ENCODE data around the gene DUS4L. TPM values are rescaled to one million over a fixed set of nuclear protein-coding genes. Genes with fewer than 3 reads are reported as not detected.

The DUS4L gene
- total and polyA plus RNA-seq, 5 experiments from 2014 or later = 5.6 to 17.6 (median 9.5) TPM

DNA sequence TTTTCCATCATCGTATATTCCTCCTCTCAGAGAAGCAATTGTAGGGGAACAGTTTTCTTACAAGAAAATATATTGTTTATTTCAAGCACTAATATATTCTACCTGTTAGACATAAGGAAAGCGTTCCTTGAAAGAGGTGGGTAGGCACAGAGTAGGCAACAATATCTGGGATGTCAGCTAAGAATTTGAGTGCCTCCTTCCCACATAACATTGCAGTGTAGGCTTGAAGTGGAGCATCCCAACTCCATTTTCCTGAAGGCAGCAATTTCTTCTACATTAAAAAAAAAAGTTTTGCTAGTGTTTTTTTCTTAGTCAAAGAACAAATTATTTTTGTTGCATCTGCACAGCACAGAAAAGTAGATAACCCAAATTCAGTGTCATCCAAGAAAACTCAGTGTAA, 37.0 kb downstream of the DUS4L start:
- POLR2A ChIA-PET = no interaction called here
- ATAC-seq (no peak), DNase-seq (no peak)
- Mint-ChIP-seq H3K27ac (no peak overlapping the region), H3K36me3 (peaks cover 0 to 38% (median 9%) of the 10 kb centered on the region in 3 donors), H3K27me3 (no peaks in the 10 kb centered on the region), H3K9me3 (no peaks in the 10 kb centered on the region), H3K4me1 (no peaks in the 10 kb centered on the region), H3K4me3 (no peak overlapping the region)

DNA sequence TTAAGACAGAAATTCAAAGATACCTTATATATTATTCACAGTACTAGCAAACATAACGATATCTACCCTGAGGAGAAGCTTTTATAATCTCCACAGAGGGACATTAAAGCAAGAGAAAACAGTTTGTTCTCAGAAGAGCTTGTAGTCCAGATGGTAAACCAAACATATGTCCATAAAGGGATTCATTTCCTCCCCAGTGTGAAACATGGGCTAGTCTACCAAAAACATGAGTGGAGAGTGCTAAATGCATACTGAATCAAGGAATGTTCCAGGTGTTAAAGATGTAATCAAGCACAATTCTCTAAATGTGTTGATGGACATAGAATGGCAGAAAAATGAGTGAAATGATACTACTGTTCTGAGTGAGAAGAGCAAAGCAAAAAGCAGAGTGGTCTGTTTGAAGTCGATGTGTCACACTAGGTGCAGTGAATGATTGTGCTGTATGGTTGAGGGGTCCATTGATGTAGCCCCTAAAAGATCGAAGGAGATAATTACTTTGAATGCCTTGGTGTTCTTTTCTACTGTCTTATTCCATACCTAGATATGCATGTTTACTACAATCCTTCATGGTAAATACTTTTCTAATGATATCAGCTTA, 41.5 kb downstream of the DUS4L start:
- ATAC-seq = no peak
- H3K36me3 Mint-ChIP-seq = peaks cover 0 to 32% (median 16%) of the 10 kb centered on the region in 3 donors
- H3K27ac Mint-ChIP-seq = no peak overlapping the region

DNA sequence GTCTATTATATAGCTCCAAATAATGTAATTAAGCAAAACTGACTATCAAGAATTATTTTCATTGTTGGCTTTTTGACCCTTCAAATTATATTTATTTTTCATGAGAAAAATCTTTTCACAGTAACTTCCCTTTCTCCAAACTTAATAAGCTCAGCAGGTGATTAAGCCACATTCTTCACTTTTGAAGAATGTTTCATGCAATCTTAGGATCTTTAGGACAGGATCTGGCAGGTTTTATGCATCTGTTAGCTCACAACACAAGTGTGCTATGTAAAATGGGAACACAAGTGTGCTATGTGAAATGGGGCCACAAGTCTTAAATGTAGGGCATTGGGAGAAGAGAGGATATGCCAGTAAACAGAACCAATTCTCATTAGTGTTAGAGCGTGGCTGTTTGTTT, 42.5 kb downstream of the DUS4L start:
- ATAC-seq (no peak), DNase-seq (no peak)
- Mint-ChIP-seq H3K36me3 (peaks cover 0 to 23% (median 12%) of the 10 kb centered on the region in 3 donors), H3K27me3 (no peaks in the 10 kb centered on the region), H3K4me1 (no peaks in the 10 kb centered on the region), H3K9me3 (no peaks in the 10 kb centered on the region), H3K4me3 (no peak overlapping the region), H3K27ac (peak overlapping the region in 1 of 10 donors; percentile 19)
- POLR2A ChIA-PET = no interaction called here

More for the DNA sequence above, 41.5 kb downstream of the DUS4L start:
- Mint-ChIP-seq H3K4me1 (no peaks in the 10 kb centered on the region), H3K9me3 (no peaks in the 10 kb centered on the region), H3K27me3 (no peaks in the 10 kb centered on the region), H3K4me3 (no peak overlapping the region)
- no peak for DNase-seq
- POLR2A ChIA-PET = no interaction called here

DNA sequence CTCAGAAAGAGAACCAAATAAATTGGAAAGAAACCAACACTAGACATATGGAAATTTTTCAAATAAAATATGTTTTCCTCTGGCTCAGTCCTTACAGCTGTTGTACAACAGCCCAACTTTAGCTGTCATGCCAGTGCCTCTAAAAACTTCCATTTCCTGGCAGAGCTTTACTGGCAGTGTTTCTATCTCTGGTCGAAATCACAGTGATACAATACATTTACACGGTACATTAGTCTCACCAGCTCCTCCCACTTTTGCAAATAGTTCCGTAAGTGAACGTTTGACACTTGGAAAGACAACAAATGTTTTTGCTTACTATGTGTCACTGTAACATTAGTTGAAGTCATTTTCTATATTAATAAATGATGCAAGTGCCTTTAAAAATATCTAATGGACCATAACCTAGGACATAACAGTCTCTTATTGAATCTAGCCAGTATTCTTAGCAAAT, 46.1 kb downstream of the DUS4L start:
- Mint-ChIP-seq H3K27ac (no peak overlapping the region), H3K4me1 (no peaks in the 10 kb centered on the region), H3K27me3 (no peaks in the 10 kb centered on the region), H3K36me3 (peaks cover 0 to 24% (median 20%) of the 10 kb centered on the region in 3 donors), H3K9me3 (no peaks in the 10 kb centered on the region), H3K4me3 (no peak overlapping the region)
- ATAC-seq (no peak), DNase-seq (no peak)
- POLR2A ChIA-PET = no interaction called here

DNA sequence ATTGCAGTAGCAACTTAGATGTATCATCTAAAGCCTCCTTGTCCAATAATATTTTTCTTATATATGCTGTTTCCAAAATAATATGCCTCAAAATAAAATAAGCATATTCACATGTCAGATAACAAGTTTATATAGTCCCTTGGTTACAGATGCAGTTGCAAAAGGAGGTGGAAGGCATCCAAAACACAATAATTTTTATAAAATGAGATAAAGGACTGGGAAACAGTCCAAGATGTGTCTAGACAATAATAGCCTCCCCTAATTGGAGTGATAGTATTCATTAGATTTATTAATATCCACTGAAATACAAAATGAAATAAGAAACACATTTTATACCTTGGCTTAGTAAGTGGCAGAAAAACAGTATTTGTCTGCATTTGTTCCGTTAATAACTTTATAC, 46.6 kb downstream of the DUS4L start:
- no peak overlapping the region for H3K4me3 Mint-ChIP-seq
- POLR2A ChIA-PET = no interaction called here
- no peak for ATAC-seq

DNA sequence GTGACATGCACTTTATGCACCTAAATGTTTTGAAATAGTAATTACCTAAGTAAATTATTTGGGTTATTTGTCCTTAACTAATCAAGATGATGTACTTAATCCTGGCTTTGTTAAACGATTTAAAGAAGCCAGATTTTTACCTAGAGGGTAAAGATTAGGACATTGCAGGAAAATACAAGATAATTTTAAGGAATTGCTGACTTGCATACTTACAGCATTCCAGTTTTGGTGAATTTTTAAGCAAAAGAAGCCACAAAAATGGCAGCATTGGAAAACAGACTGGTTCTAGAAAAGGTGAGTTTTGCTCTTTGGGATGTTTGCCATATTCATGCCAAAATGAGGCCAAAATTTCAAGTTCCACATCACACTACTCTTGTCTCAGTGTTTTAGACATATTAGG, 49.7 kb downstream of the DUS4L start:
- no peak overlapping the region for H3K27ac Mint-ChIP-seq
- H3K4me3 Mint-ChIP-seq = no peak overlapping the region
- no peaks in the 10 kb centered on the region for H3K9me3 Mint-ChIP-seq
- no peak for ATAC-seq
- no peaks in the 10 kb centered on the region for H3K27me3 Mint-ChIP-seq
- POLR2A ChIA-PET = no interaction called here
- DNase-seq = no peak
- peaks cover 0 to 41% (median 28%) of the 10 kb centered on the region in 3 donors for H3K36me3 Mint-ChIP-seq
- H3K4me1 Mint-ChIP-seq = no peaks in the 10 kb centered on the region

More for the DNA sequence above, 46.6 kb downstream of the DUS4L start:
- DNase-seq = no peak
- peaks cover 0 to 28% (median 24%) of the 10 kb centered on the region in 3 donors for H3K36me3 Mint-ChIP-seq
- no peak overlapping the region for H3K27ac Mint-ChIP-seq
- H3K27me3 Mint-ChIP-seq = no peaks in the 10 kb centered on the region
- no peaks in the 10 kb centered on the region for H3K4me1 Mint-ChIP-seq
- H3K9me3 Mint-ChIP-seq = no peaks in the 10 kb centered on the region

DNA sequence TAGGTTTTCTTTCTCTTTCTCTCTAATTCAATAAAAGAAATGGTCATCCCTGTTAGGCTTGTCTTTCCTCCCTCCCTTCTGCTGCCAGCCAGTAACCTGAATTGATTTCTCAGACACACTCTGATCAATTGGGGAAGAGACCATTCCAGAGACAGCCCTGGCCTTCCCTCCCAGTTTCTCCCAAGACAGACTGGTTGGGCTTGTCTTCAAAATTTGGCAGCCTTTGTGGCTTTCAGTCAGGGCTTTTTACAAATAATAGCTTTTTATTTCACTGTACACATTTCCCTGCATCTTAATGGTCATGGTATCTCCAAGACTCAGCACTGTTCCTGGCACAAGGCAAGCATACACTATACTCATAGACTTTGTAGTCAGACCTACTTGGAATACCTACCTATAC, 50.2 kb downstream of the DUS4L start:
- no peak overlapping the region for H3K4me3 Mint-ChIP-seq
- no peaks in the 10 kb centered on the region for H3K9me3 Mint-ChIP-seq
- no peaks in the 10 kb centered on the region for H3K27me3 Mint-ChIP-seq
- H3K4me1 Mint-ChIP-seq = no peaks in the 10 kb centered on the region
- DNase-seq = no peak
- no peak overlapping the region for H3K27ac Mint-ChIP-seq
- peaks cover 0 to 37% (median 23%) of the 10 kb centered on the region in 3 donors for H3K36me3 Mint-ChIP-seq
- ATAC-seq = no peak
- POLR2A ChIA-PET = no interaction called here

DNA sequence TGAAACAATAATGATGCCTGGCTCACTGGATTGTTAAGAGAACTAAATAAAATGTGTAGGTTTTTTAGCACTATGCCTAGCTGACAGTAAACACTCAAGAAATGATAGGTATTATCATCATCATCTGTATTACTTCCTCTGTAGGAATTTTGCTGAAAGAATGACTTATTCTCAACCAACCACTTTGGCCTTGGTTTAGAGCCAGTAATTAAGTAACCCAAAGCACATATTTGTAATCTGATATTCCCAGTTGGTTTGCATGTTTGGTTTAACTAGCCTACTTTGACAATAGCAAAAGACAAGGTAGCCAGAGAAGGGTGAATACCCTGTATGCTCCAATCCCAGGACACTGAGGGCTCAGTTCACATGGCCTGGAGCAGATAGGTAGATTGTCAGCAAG, 50.7 kb downstream of the DUS4L start:
- Mint-ChIP-seq H3K27me3 (no peaks in the 10 kb centered on the region), H3K4me3 (no peak overlapping the region), H3K9me3 (no peaks in the 10 kb centered on the region), H3K36me3 (peaks cover 0 to 34% (median 22%) of the 10 kb centered on the region in 3 donors), H3K27ac (no peak overlapping the region), H3K4me1 (no peaks in the 10 kb centered on the region)
- POLR2A ChIA-PET = no interaction called here
- DNase-seq (no peak), ATAC-seq (no peak)

DNA sequence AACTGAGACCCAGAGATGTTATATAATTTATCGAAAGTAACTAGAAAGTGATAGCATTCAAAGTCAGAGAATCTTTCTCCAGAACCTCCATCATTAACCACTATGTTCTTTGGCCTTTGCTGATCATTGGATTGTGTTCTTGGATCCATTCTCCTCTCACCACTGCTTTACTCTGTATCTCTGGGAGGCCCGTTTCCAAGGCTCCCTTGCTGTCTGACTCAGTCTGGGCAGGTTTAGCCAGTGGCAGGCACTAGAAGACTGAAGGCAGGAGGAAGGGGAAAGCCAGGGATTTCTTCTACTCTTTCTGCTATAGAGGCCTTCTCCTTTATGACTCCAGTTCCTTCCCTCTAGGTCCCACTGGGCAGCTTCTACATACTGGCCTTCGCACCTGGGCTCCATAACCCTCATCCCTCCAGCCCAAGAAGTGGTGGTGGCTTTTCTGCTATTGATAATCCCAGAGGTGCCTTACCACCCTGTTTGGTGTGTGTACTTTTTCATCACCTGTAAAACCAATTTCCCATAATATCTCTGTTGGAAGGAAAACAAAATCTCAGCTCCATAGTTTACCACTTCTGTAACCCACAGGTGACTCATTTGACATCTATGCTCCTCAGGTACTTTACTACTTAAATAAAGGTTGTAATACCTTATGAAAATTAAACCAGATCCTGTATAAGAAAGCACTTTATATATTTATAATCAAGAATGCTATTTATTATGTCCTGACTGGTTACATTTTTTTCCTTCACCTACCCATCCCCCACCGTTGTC, 52.3 kb downstream of the DUS4L start:
- POLR2A ChIA-PET = no interaction called here
- H3K4me3 Mint-ChIP-seq = no peak overlapping the region
- H3K27ac Mint-ChIP-seq = peak overlapping the region in 1 of 10 donors; percentile 26
- DNase-seq (no peak), ATAC-seq (no peak)
- no peaks in the 10 kb centered on the region for H3K4me1 Mint-ChIP-seq
- H3K27me3 Mint-ChIP-seq = no peaks in the 10 kb centered on the region
- no peaks in the 10 kb centered on the region for H3K9me3 Mint-ChIP-seq
- peaks cover 0 to 34% (median 17%) of the 10 kb centered on the region in 3 donors for H3K36me3 Mint-ChIP-seq

DNA sequence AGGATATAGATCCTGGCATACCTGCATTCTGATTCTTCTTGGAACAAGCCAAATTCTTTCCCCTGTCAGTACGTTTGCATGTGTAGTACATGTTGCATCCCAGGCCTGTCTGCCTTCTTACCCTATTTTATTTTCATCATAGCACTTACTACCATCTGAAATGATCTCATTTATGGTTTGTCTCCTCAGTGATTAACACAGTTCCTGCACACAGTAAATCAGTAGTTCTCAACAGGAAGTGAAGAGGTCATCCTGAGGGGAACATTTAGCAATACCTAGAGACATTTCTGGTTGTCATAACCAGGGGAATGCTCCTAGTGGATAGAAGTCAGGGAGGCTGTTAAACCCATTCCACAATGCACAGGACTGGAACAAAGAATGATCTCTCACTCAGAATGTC, 58.7 kb downstream of the DUS4L start:
- Mint-ChIP-seq H3K4me1 (no peaks in the 10 kb centered on the region), H3K36me3 (no peaks in the 10 kb centered on the region), H3K4me3 (no peak overlapping the region), H3K27ac (no peak overlapping the region), H3K9me3 (peaks cover 0 to 6% (median 0%) of the 10 kb centered on the region in 9 donors), H3K27me3 (no peaks in the 10 kb centered on the region)
- POLR2A ChIA-PET = no interaction called here
- DNase-seq (no peak), ATAC-seq (no peak)

DNA sequence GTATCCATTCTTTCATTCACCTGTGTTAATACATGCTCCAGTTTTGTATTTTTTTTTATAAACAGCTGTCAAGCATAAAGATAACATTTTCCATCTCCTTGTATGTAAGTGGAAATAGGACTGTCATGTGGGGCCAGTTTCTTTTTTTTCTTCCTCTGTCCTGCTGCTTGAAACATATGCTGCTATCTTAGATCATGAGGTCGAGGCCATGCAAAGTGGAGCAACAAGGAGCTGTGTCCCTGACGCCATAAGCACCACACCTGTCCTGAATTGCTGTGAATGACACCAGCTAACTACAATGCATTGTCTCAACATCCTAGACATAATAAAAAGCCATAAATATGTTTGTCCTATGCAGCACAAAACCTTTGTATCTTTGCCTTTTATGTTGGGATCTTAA, 59.1 kb downstream of the DUS4L start:
- Mint-ChIP-seq H3K4me1 (no peaks in the 10 kb centered on the region), H3K9me3 (peaks cover 0 to 10% (median 0%) of the 10 kb centered on the region in 9 donors), H3K4me3 (no peak overlapping the region), H3K27ac (no peak overlapping the region), H3K36me3 (no peaks in the 10 kb centered on the region), H3K27me3 (no peaks in the 10 kb centered on the region)
- POLR2A ChIA-PET = no interaction called here
- no peak for ATAC-seq
- no peak for DNase-seq

DNA sequence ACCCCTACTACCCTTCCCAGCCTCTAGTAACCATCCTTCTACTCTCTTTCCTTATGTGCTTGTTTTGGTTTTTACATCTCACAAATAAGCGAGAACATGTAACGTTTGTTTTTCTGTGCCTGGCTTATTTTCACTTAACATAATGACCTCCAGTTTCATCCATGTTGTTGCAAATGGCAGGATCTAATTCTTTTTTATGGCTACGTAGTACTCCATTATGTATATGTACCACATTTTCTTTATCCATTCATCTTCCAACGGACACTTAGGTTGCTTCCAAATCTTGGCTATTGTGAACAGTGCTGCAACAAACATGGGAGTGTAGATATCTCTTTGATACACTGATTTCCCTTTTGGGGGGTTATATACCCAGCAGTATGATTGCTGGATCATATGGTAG, 63.2 kb downstream of the DUS4L start:
- Mint-ChIP-seq H3K27me3 (peaks cover 0 to 2% (median 0%) of the 10 kb centered on the region in 5 donors), H3K4me3 (no peak overlapping the region), H3K4me1 (peaks cover 0 to 10% (median 0%) of the 10 kb centered on the region in 4 donors), H3K27ac (no peak overlapping the region), H3K36me3 (peaks cover 0 to 8% (median 4%) of the 10 kb centered on the region in 3 donors), H3K9me3 (peaks cover 0 to 10% (median 0%) of the 10 kb centered on the region in 9 donors)
- ATAC-seq = no peak
- POLR2A ChIA-PET = no interaction called here
- DNase-seq = no peak

Measured in naive thymus-derived CD8-positive, alpha-beta T cell (primary cell).